Neural cell (in vitro differentiated cells): ENCODE measurements around the gene SIGLEC5. TPM values are rescaled to one million over a fixed set of nuclear protein-coding genes. Genes with fewer than 3 reads are reported as not detected.

Experiments used
- H2AFZ ChIP-seq: fragments of 200-600, 300-800 bp; sonication (generic), shearing (Covaris generic); 2 replicates; pipeline ENCODE4 v1.6.0; 2014; ENCODE audit warnings: low read depth, mild to moderate bottlenecking, antibody characterized with exemption, low read length, moderate library complexity
- H3F3A ChIP-seq: fragments of 200-600 bp; shearing (Covaris generic); 2 replicates; pipeline ENCODE4 v1.6.1; 2016; ENCODE audit warnings: mild to moderate bottlenecking, moderate library complexity, mixed read lengths, antibody characterized with exemption, low read length; ENCODE audit not compliant: insufficient read depth, poor library complexity, severe bottlenecking
- H3K27ac ChIP-seq: fragments of 200-600, 300-800 bp; sonication (generic), shearing (Covaris generic); 2 replicates; pipeline ENCODE4 v1.5.1; 2014; ENCODE audit warnings: mild to moderate bottlenecking, low read length, moderate library complexity
- H3K27me3 ChIP-seq: fragments of 300-800, 200-600 bp; sonication (generic), shearing (Covaris generic); 2 replicates; pipeline ENCODE4 v1.6.0; 2014; ENCODE audit warnings: mild to moderate bottlenecking, low read depth, low read length, moderate library complexity; ENCODE audit not compliant: insufficient read depth
- H3K36me3 ChIP-seq: fragments of 300-800, 200-600 bp; sonication (generic), shearing (Covaris generic); 2 replicates; pipeline ENCODE4 v1.5.1; 2014; ENCODE audit warnings: mild to moderate bottlenecking, antibody characterized with exemption, low read length, moderate library complexity; ENCODE audit not compliant: insufficient read depth
- H3K4me2 ChIP-seq: fragments of 300-800, 200-600 bp; sonication (generic), shearing (Covaris generic); 2 replicates; pipeline ENCODE4 v1.6.0; 2014; ENCODE audit warnings: mild to moderate bottlenecking, low read length
- H3K4me3 ChIP-seq: fragments of 300-800, 200-600 bp; sonication (generic), shearing (Covaris generic); 2 replicates; pipeline ENCODE4 v1.5.1; 2014; ENCODE audit warnings: mild to moderate bottlenecking, low read length, moderate library complexity
- H3K79me2 ChIP-seq: fragments of 200-600 bp; shearing (Covaris generic); replicated peaks from 2 replicates; pipeline ENCODE4 v1.6.0; 2014; ENCODE audit warnings: mild to moderate bottlenecking, low read length, moderate library complexity; ENCODE audit not compliant: insufficient read depth
- H3K9ac ChIP-seq: fragments of 300-800, 200-600 bp; sonication (generic), shearing (Covaris generic); 2 replicates; pipeline ENCODE4 v1.6.1; 2016; ENCODE audit warnings: mild to moderate bottlenecking, low read length, mixed read lengths
- H3K9me2 ChIP-seq: fragments of 200-600 bp; shearing (Covaris generic); 2 replicates; pipeline ENCODE4 v1.6.1; 2016; ENCODE audit warnings: mild to moderate bottlenecking, low read length, mixed read lengths; ENCODE audit not compliant: insufficient read depth
- H3K9me3 ChIP-seq: fragments of 200-600, 300-800 bp; sonication (generic), shearing (Covaris generic); 2 replicates; pipeline ENCODE4 v1.6.1; 2016; ENCODE audit warnings: mild to moderate bottlenecking, mixed run types, low read length, moderate library complexity, mixed read lengths
- H4K20me1 ChIP-seq: fragments of 200-600 bp; shearing (Covaris generic); 2 replicates; pipeline ENCODE4 v1.6.1; 2016; ENCODE audit warnings: mild to moderate bottlenecking, mixed run types; ENCODE audit not compliant: insufficient read depth
- CTCF ChIP-seq: fragments of 450-650 bp; IDR thresholded peaks from 2 replicates; pipeline ENCODE4 v1.5.1; 2014; ENCODE audit warnings: antibody characterized with exemption, mild to moderate bottlenecking, moderate library complexity; ENCODE audit not compliant: poor library complexity, severe bottlenecking
- EP300 ChIP-seq: fragments of 450-650 bp; conservative IDR thresholded peaks from 2 replicates; pipeline ENCODE4 v1.6.1; 2014; ENCODE audit warnings: antibody characterized with exemption, mild to moderate bottlenecking, moderate library complexity; ENCODE audit not compliant: poor library complexity, severe bottlenecking
- EZH2 ChIP-seq: fragments of 200-600, 300-800 bp; shearing (Covaris generic), sonication (generic); IDR thresholded peaks from 2 replicates; pipeline ENCODE4 v1.6.1; 2014; ENCODE audit warnings: antibody characterized with exemption, low read length, borderline replicate concordance, mild to moderate bottlenecking; ENCODE audit not compliant: insufficient read depth, poor library complexity, severe bottlenecking
- MXI1 ChIP-seq: fragments of 450-650 bp; conservative IDR thresholded peaks from 2 replicates; pipeline ENCODE4 v1.6.1; 2014; ENCODE audit warnings: antibody characterized with exemption, mild to moderate bottlenecking; ENCODE audit not compliant: poor library complexity, severe bottlenecking
- POLR2AphosphoS5 ChIP-seq: IDR thresholded peaks from 2 replicates; pipeline ENCODE4 v1.6.1; 2012
- RAD21 ChIP-seq: fragments of 450-650 bp; conservative IDR thresholded peaks from 2 replicates; pipeline ENCODE4 v1.6.1; 2014; ENCODE audit warnings: antibody characterized with exemption, mild to moderate bottlenecking, moderate library complexity
- REST ChIP-seq: IDR thresholded peaks from 2 replicates; pipeline ENCODE4 v1.6.1; 2012; ENCODE audit warnings: borderline replicate concordance
- SMC3 ChIP-seq: fragments of 450-650 bp; conservative IDR thresholded peaks from 2 replicates; pipeline ENCODE4 v1.6.1; 2014; ENCODE audit warnings: antibody characterized with exemption, mild to moderate bottlenecking, moderate library complexity; ENCODE audit not compliant: poor library complexity
- TAF1 ChIP-seq: IDR thresholded peaks from 2 replicates; pipeline ENCODE4 v1.6.1; 2012; ENCODE audit warnings: low read depth
- polyA plus RNA-seq: library from polyadenylated mRNA; depleted of rRNA; stranded (reverse); fragments of >200 nt; gene quantifications from 2 replicates; pipeline ENCODE4 v1.2.3, GENCODE V29; 2014

The SIGLEC5 gene
- polyA plus RNA-seq, 1 donor from 2014 or later = not detected

- Histone ChIP-seq H3K27me3 (peaks cover 3% of the 10 kb centered on the region), H3K36me3 (no peaks in the 10 kb centered on the region), H3K79me2 (peaks cover 23% of the 10 kb centered on the region), H3K9ac (peak within 1 kb of the TSS; percentile 81), H3K9me2 (no peaks in the 10 kb centered on the region), H3K4me3 (peak within 1 kb of the TSS; percentile 83), H3F3A (no peaks in the 10 kb centered on the region), H4K20me1 (no peaks in the 10 kb centered on the region), H2AFZ (peak within 1 kb of the TSS; percentile 70), H3K9me3 (no peaks in the 10 kb centered on the region), H3K27ac (peak within 1 kb of the TSS; percentile 70), H3K4me2 (peak within 1 kb of the TSS; percentile 97)
- TF ChIP-seq MXI1 = peak; percentile 88
- peak; percentile 27 for TF ChIP-seq SMC3
- peak; percentile 79 for TF ChIP-seq POLR2AphosphoS5
- TF ChIP-seq TAF1 = peak; percentile 37
- peak; percentile 55 for TF ChIP-seq REST
- TF ChIP-seq CTCF = peak; percentile 30
- peak; percentile 17 for TF ChIP-seq RAD21
- no peak for TF ChIP-seq EZH2
- no peak for TF ChIP-seq EP300
Measured at GRCh38 chr19:51570962-51571575, 59.1 kb downstream of the SIGLEC5 start, which contains the start of gene ZNF175. Gene ZNF175 (plus strand): TSS chr19:51571283. CDS start chr19:51573330, 2,047 bp downstream.

- no peak for TF ChIP-seq SMC3
- Histone ChIP-seq H3K27ac (no peak overlapping the region), H3K27me3 (peaks cover 6% of the 10 kb centered on the region), H3F3A (no peaks in the 10 kb centered on the region), H2AFZ (no peak overlapping the region), H3K4me3 (no peak overlapping the region), H3K4me2 (no peak overlapping the region), H3K9me3 (no peaks in the 10 kb centered on the region), H3K36me3 (no peaks in the 10 kb centered on the region), H3K9me2 (no peaks in the 10 kb centered on the region), H3K9ac (no peak overlapping the region), H3K79me2 (peaks cover 23% of the 10 kb centered on the region), H4K20me1 (no peaks in the 10 kb centered on the region)
Measured at GRCh38 chr19:51568456-51568855, 61.7 kb downstream of the SIGLEC5 start.
